ENCODE measurements around the gene GNA12.

DNA sequence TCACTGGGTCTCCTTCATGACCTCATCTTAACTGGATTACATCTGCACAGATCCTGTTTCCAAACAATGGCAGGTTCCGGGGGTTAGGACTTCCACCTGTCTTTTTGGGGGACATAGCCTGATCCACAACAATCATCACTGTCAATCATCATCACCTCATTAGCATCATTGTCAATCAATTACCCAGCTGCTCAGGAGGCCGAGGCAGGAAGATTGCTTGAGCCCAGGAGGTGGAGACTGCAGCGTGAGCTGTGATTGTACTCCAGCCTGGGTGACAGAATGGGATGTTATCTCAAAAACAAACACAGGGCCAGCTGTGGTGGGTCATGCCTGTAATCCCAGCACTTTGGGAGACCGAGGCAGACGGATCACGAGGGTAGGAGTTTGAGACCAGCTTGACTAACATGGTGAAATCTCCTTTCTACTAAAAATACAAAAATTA lies 137.4 kb downstream of the GNA12 start:
- TF ChIP-seq EZH2phosphoT487 (IDR thresholded peaks at IDR 0.05; ENCODE audit: insufficient read depth, low read depth) (no peak), EZH2 (IDR thresholded peaks at IDR 0.05; ENCODE audit: insufficient read depth, poor library complexity, severe bottlenecking) (no peak)

Data from GM23248 (cell line).